H1 (cell line): Measurements from ENCODE around the gene PRR5L. TPM values are rescaled to one million over a fixed set of nuclear protein-coding genes. Genes with fewer than 3 reads are reported as not detected.

ENCODE experiments used
- CTCF ChIA-PET: fragments of 300-600 bp; sonication (Branson Sonifier 250); formaldehyde crosslinking; loops from one replicate; lab custom pipeline; 2021; ENCODE audit not compliant: partially characterized antibody; lab: Charles Lee
- POLR2A ChIA-PET: fragments of 300-600 bp; sonication (Branson Sonifier 250); formaldehyde crosslinking; loops from one replicate; lab custom pipeline; 2021; ENCODE audit warnings: inconsistent platforms; ENCODE audit not compliant: partially characterized antibody; lab: Charles Lee
- DNase-seq, 2 experiments: peaks; one replicate each; pipeline versions ENCODE4 v3.0.0 to v3.0.0-alpha.2; 2010 to 2022; ENCODE audit warnings: low spot score in 2 of 2, low read depth in 1 of 2, mixed read lengths in 1 of 2
- FAIRE-seq: peaks from 2 replicates; lab custom pipeline; 2011; peaks lifted over from hg19 to GRCh38; lab: Jason Lieb, UNC
- H2AFZ ChIP-seq: 2 replicates; pipeline ENCODE4 v1.8.1; 2012; ENCODE audit warnings: low read length, inconsistent platforms
- H2AK5ac ChIP-seq: 2 replicates; pipeline ENCODE4 v1.6.1; 2013; ENCODE audit warnings: low read depth, low read length
- H2BK120ac ChIP-seq: replicated peaks from 2 replicates; pipeline ENCODE3; 2013; ENCODE audit warnings: low read depth, low read length, inconsistent platforms
- H2BK12ac ChIP-seq: 2 replicates; pipeline ENCODE4 v1.6.1; 2013; ENCODE audit warnings: low read depth, low read length
- H2BK15ac ChIP-seq: 2 replicates; pipeline ENCODE4 v1.6.1; 2013; ENCODE audit warnings: low read length
- H2BK20ac ChIP-seq: 2 replicates; pipeline ENCODE4 v1.6.1; 2013; ENCODE audit warnings: low read length
- H2BK5ac ChIP-seq: 2 replicates; pipeline ENCODE4 v1.6.1; 2013; ENCODE audit warnings: low read depth, low read length
- H3K14ac ChIP-seq: 2 replicates; pipeline ENCODE4 v1.6.1; 2013; ENCODE audit warnings: inconsistent platforms; ENCODE audit not compliant: insufficient read length
- H3K18ac ChIP-seq: 2 replicates; pipeline ENCODE4 v1.6.1; 2013; ENCODE audit warnings: low read length; ENCODE audit errors: extremely low read depth
- H3K23ac ChIP-seq: 2 replicates; pipeline ENCODE4 v1.6.1; 2013; ENCODE audit warnings: inconsistent platforms; ENCODE audit not compliant: insufficient read length
- H3K23me2 ChIP-seq: 2 replicates; pipeline ENCODE4 v1.6.1; 2013; ENCODE audit warnings: low read depth, low read length
- H3K27ac ChIP-seq: 2 replicates; pipeline ENCODE4 v1.6.1; 2011; ENCODE audit warnings: low read depth, low read length, inconsistent platforms
- H3K27me3 ChIP-seq, 4 experiments: replicated peaks in 1 of 4; 1 replicate in 1 of 4; 2 replicates in 3 of 4; pipeline versions ENCODE4 v1.6.1 to v1.8.1; 2011 to 2013; ENCODE audit warnings: low read length in 3 of 4, mild to moderate bottlenecking in 3 of 4, inconsistent platforms in 2 of 4, mixed read lengths in 2 of 4, moderate library complexity in 1 of 4; ENCODE audit not compliant: control insufficient read depth in 3 of 4, insufficient read depth in 3 of 4; ENCODE audit errors: extremely low read depth in 1 of 4
- H3K36me3 ChIP-seq, 4 experiments: 2 replicates each; pipeline versions ENCODE4 v1.6.1 to v1.8.1; 2011 to 2013; ENCODE audit warnings: mild to moderate bottlenecking in 4 of 4, low read length in 3 of 4, moderate library complexity in 2 of 4, control low read depth in 1 of 4, inconsistent platforms in 1 of 4; ENCODE audit not compliant: insufficient read depth in 4 of 4, control insufficient read depth in 2 of 4
- H3K4ac ChIP-seq: replicated peaks from 2 replicates; pipeline ENCODE3; 2013; ENCODE audit warnings: low read length, low read depth, mixed read lengths, inconsistent platforms; ENCODE audit not compliant: insufficient read length
- H3K4me1 ChIP-seq, 4 experiments: replicated peaks in 1 of 4; 1 replicate in 1 of 4; 2 replicates in 3 of 4; pipeline versions ENCODE4 v1.6.1 to v1.8.1; 2011 to 2013; ENCODE audit warnings: low read length in 3 of 4, inconsistent platforms in 2 of 4, mixed read lengths in 1 of 4; ENCODE audit not compliant: insufficient read depth in 4 of 4, control insufficient read depth in 3 of 4
- H3K4me2 ChIP-seq, 2 experiments: 2 replicates each; pipeline versions ENCODE4 v1.6.1 to v1.8.1; 2011 to 2013; ENCODE audit warnings: low read depth in 2 of 2, low read length in 2 of 2, control low read depth in 1 of 2, inconsistent platforms in 1 of 2, mild to moderate bottlenecking in 1 of 2; ENCODE audit not compliant: insufficient read depth in 1 of 2
- H3K4me3 ChIP-seq, 4 experiments: fragments of 200-600, 300-600 bp in 1 of 4; sonication (generic), shearing (Covaris generic), sonication (Bioruptor Twin) in 1 of 4; 2 replicates each; pipeline versions ENCODE4 v1.5.1 to v1.8.1; 2011 to 2016; ENCODE audit warnings: low read length in 4 of 4, low read depth in 3 of 4, control low read depth in 2 of 4, inconsistent platforms in 2 of 4, mild to moderate bottlenecking in 2 of 4, mixed read lengths in 1 of 4, moderate library complexity in 1 of 4; ENCODE audit not compliant: insufficient read depth in 2 of 4; ENCODE audit errors: extremely low read depth in 1 of 4
- H3K56ac ChIP-seq: replicated peaks from 2 replicates; pipeline ENCODE3; 2013; ENCODE audit warnings: low read depth, mild to moderate bottlenecking, mixed read lengths, low read length, inconsistent platforms; ENCODE audit not compliant: insufficient read length
- H3K79me1 ChIP-seq: 2 replicates; pipeline ENCODE4 v1.6.1; 2013; ENCODE audit warnings: low read depth, low read length, control low read depth
- H3K79me2 ChIP-seq, 2 experiments: 2 replicates each; pipeline versions ENCODE4 v1.6.1 to v1.8.1; 2012 to 2013; ENCODE audit warnings: low read length in 2 of 2, mild to moderate bottlenecking in 2 of 2, inconsistent platforms in 1 of 2; ENCODE audit not compliant: insufficient read depth in 2 of 2, control insufficient read depth in 1 of 2
- H3K9ac ChIP-seq, 4 experiments: replicated peaks in 1 of 4; 1 replicate in 1 of 4; 2 replicates in 3 of 4; pipeline versions ENCODE4 v1.6.1 to v1.8.1; 2011 to 2013; ENCODE audit warnings: low read depth in 3 of 4, low read length in 3 of 4, control low read depth in 2 of 4, mild to moderate bottlenecking in 2 of 4, moderate library complexity in 2 of 4, inconsistent platforms in 1 of 4; ENCODE audit errors: extremely low read depth in 1 of 4
- H3K9me3 ChIP-seq, 2 experiments: 2 replicates each; pipeline versions ENCODE4 v1.6.1 to v1.8.1; 2012 to 2013; ENCODE audit warnings: mild to moderate bottlenecking in 2 of 2, moderate library complexity in 2 of 2, control low read depth in 1 of 2, inconsistent platforms in 1 of 2, low read depth in 1 of 2, low read length in 1 of 2, mixed read lengths in 1 of 2; ENCODE audit not compliant: insufficient read depth in 2 of 2
- H4K20me1 ChIP-seq, 2 experiments: replicated peaks in 1 of 2; 2 replicates each; pipeline versions ENCODE3 to v1.8.1; 2011 to 2013; ENCODE audit warnings: inconsistent platforms in 2 of 2, low read length in 2 of 2, mild to moderate bottlenecking in 1 of 2; ENCODE audit not compliant: insufficient read depth in 2 of 2, control insufficient read depth in 1 of 2
- H4K5ac ChIP-seq: 2 replicates; pipeline ENCODE4 v1.6.1; 2013; ENCODE audit warnings: low read length, low read depth, mixed read lengths, inconsistent platforms; ENCODE audit not compliant: insufficient read length
- H4K8ac ChIP-seq: 2 replicates; pipeline ENCODE4 v1.8.0; 2013; ENCODE audit warnings: mild to moderate bottlenecking, moderate library complexity, low read length, inconsistent platforms; ENCODE audit not compliant: insufficient read depth; ENCODE audit errors: extremely low read depth
- H4K91ac ChIP-seq: replicated peaks from 2 replicates; pipeline ENCODE3; 2013; ENCODE audit warnings: low read length, mixed read lengths, inconsistent platforms; ENCODE audit not compliant: insufficient read length
- BRCA1 ChIP-seq: IDR thresholded peaks from 2 replicates; pipeline ENCODE4 v1.6.1; 2012; ENCODE audit warnings: low read depth, low read length, improper control_type of control experiment
- GTF2F1 ChIP-seq: IDR thresholded peaks from 2 replicates; pipeline ENCODE4 v1.6.1; 2012; ENCODE audit warnings: low read depth, low read length, improper control_type of control experiment, borderline replicate concordance
- JUN ChIP-seq: IDR thresholded peaks from 2 replicates; pipeline ENCODE4 v1.6.1; 2011; ENCODE audit warnings: low read depth, mild to moderate bottlenecking, improper control_type of control experiment, low read length
- POLR2AphosphoS5 ChIP-seq: IDR thresholded peaks from 2 replicates; pipeline ENCODE4 v1.6.1; 2011; ENCODE audit warnings: low read depth, low read length
- SAP30 ChIP-seq: fragments of 300-600 bp; sonication (generic); IDR thresholded peaks from 2 replicates; pipeline ENCODE4 v1.7.1; 2012; ENCODE audit warnings: low read length, moderate library complexity, mild to moderate bottlenecking, inconsistent platforms; ENCODE audit not compliant: insufficient read depth, insufficient replicate concordance
- WGBS, 2 experiments: shearing (Covaris generic) in 1 of 2; methylation state at CpG; one replicate each; pipeline versions ENCODE4 v1.1.6 to v1.1.7; 2013 to 2015; ENCODE audit warnings: low lambda C conversion rate in 2 of 2, mixed read lengths in 2 of 2, inconsistent platforms in 1 of 2, low coverage in 1 of 2, missing lambda C conversion rate in 1 of 2; ENCODE audit not compliant: insufficient replicate concordance in 2 of 2, insufficient coverage in 1 of 2, insufficient read length in 1 of 2; ENCODE audit errors: extremely low coverage in 1 of 2, missing lambda C conversion rate in 1 of 2; 5-methylcytosine and 5-hydroxymethylcytosine counted together
- polyA plus RNA-seq, 7 experiments: library from polyadenylated mRNA; depleted of rRNA in 3 of 7; stranded (reverse) in 5 of 7; unstranded in 2 of 7; fragments of >200 nt in 5 of 7; fragments of 200-250 nt in 2 of 7; gene quantifications; 1 replicate in 5 of 7; 2 replicates in 1 of 7; 4 replicates in 1 of 7; pipeline versions ENCODE4 v1.2.1 to v1.2.3, GENCODE V29; 2011 to 2013; ENCODE audit warnings: missing spikeins in 2 of 7, mixed read lengths in 2 of 7
- total RNA-seq: library from RNA; stranded (reverse); fragmentation: NEBNext Ultra II Directional; extraction: Animal tissue kit (Norgen Biotek cat#: 25700); gene quantifications from 2 replicates; pipeline ENCODE4 v1.2.1, GENCODE V29; 2021
- TF ChIP-seq, protein P1 (sequence below), 3 experiments: IDR thresholded peaks; 1 replicate in 2 of 3; 2 replicates in 1 of 3; pipeline versions ENCODE4 v1.5.1 to v1.6.1; 2011; ENCODE audit warnings: low read length in 3 of 3, mild to moderate bottlenecking in 3 of 3, inconsistent platforms in 2 of 3, low read depth in 1 of 3, moderate library complexity in 1 of 3; ENCODE audit not compliant: insufficient read depth in 1 of 3; ENCODE audit errors: control extremely low read depth in 1 of 3

PRR5L gene
- total and polyA plus RNA-seq, 2 of the 8 experiments (the other 6 are each of a cell fraction or from before 2014, with no cell fraction given), result 6.6 to 10.1 TPM

DNA sequence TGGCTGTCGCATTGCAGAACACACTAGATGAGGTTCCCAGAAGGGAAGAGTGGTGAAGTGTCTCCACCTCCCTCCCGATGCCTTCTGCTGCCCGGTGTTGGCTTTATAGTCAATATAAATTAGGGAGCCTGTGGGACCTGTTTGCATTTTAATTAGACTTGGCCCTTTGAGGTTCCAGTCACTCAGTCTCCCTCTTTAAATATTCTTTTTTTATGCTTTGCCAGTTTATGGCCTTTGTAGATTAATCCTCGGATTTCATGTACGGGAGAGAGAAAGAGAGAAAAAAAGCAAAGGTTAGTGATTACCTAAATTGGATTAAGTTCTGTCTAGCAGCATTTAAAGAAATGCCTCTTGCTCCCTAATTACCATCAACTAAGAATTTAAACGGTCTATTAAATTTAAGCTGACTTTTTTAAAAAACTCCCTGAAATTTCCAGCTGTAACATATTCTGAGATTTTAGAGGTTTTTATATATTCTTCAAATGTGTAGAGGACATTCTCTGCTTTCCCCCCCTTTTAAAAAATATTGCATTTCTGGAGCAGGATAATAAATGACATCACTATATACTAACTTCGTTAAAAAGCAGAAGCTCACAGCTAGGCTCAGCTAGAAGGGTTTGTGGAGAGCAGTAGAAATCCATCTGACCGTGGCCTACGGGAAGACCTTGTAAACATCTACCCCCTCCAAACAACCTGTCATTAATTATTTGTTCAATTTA is 84.4 kb downstream of the PRR5L start:
- Histone ChIP-seq H3K23me2 (peaks cover 10% of the 10 kb centered on the region), H3K79me1 (no peaks in the 10 kb centered on the region), H2BK12ac (no peak overlapping the region), H4K5ac (no peak overlapping the region), H3K4me2 (no peak overlapping the region), H3K56ac (no peak overlapping the region), H2BK15ac (no peak overlapping the region), H4K20me1 (peaks cover 0 to 3% of the 10 kb centered on the region in 2 experiments), H3K4me1 (peaks cover 0 to 3% (median 1%) of the 10 kb centered on the region in 4 experiments; a peak in 1 of 7 replicates), H3K36me3 (no peaks in the 10 kb centered on the region), H3K79me2 (no peaks in the 10 kb centered on the region), H3K14ac (no peak overlapping the region), H3K4ac (no peak overlapping the region), H4K8ac (no peak overlapping the region), H2BK20ac (no peak overlapping the region), H2BK5ac (no peak overlapping the region), H4K91ac (no peak overlapping the region), H3K27ac (no peak overlapping the region), H3K23ac (no peak overlapping the region), H3K27me3 (peaks cover 5 to 18% (median 15%) of the 10 kb centered on the region in 4 experiments), H3K9ac (no peak overlapping the region), H3K9me3 (no peaks in the 10 kb centered on the region), H2BK120ac (no peak overlapping the region), H3K4me3 (no peak overlapping the region), H2AK5ac (no peak overlapping the region), H3K18ac (no peak overlapping the region), H2AFZ (no peak overlapping the region)
- no peak for DNase-seq
- POLR2A ChIA-PET, result no interaction called here
- TF ChIP-seq SAP30, result no peak
- TF ChIP-seq, protein P1, sequence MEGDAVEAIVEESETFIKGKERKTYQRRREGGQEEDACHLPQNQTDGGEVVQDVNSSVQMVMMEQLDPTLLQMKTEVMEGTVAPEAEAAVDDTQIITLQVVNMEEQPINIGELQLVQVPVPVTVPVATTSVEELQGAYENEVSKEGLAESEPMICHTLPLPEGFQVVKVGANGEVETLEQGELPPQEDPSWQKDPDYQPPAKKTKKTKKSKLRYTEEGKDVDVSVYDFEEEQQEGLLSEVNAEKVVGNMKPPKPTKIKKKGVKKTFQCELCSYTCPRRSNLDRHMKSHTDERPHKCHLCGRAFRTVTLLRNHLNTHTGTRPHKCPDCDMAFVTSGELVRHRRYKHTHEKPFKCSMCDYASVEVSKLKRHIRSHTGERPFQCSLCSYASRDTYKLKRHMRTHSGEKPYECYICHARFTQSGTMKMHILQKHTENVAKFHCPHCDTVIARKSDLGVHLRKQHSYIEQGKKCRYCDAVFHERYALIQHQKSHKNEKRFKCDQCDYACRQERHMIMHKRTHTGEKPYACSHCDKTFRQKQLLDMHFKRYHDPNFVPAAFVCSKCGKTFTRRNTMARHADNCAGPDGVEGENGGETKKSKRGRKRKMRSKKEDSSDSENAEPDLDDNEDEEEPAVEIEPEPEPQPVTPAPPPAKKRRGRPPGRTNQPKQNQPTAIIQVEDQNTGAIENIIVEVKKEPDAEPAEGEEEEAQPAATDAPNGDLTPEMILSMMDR (IDR thresholded peaks at IDR 0.05; ENCODE audit: control extremely low read depth in 1 of 3, insufficient read depth in 1 of 3, low read depth in 1 of 3, low read length in 3 of 3), result no peak
- TF ChIP-seq GTF2F1, result no peak
- TF ChIP-seq POLR2AphosphoS5, result no peak
- no peak for TF ChIP-seq JUN
- no peak for TF ChIP-seq BRCA1
- FAIRE-seq, result no peak
- WGBS, 2 experiments, result 87% methylated on average over 9 of the region's 9 CpGs; no CpG with 5 or more reads in 1 of the 2 experiments
- CTCF ChIA-PET, result interaction anchor here (1.0 to 2.6 kb wide), 5 partner anchors 9 to 114 kb away, joined by 3 to 8 read pairs (median 4); no protein-coding TSS in a partner anchor
